OCI-M2 (cell line): ENCODE results near the gene ARMC9.
"Not testable (repeated sequence)": the region's sequence is repeated elsewhere in the genome, so short reads cannot be mapped to it uniquely, and the experiment has no call there.

Experiments used
- DNase-seq: peaks from one replicate; lab custom pipeline; 2025; ENCODE audit not compliant: unreplicated experiment; lab: John Stamatoyannopoulos, UW

Gene ARMC9, protein sequence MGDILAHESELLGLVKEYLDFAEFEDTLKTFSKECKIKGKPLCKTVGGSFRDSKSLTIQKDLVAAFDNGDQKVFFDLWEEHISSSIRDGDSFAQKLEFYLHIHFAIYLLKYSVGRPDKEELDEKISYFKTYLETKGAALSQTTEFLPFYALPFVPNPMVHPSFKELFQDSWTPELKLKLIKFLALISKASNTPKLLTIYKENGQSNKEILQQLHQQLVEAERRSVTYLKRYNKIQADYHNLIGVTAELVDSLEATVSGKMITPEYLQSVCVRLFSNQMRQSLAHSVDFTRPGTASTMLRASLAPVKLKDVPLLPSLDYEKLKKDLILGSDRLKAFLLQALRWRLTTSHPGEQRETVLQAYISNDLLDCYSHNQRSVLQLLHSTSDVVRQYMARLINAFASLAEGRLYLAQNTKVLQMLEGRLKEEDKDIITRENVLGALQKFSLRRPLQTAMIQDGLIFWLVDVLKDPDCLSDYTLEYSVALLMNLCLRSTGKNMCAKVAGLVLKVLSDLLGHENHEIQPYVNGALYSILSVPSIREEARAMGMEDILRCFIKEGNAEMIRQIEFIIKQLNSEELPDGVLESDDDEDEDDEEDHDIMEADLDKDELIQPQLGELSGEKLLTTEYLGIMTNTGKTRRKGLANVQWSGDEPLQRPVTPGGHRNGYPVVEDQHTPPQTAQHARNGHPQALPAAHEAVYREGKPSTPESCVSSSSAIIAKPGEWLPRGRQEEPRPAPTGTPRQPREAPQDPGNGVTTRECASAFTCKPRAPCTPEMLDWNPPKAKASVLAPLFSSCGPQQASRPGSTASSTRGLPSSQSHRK

DNA sequence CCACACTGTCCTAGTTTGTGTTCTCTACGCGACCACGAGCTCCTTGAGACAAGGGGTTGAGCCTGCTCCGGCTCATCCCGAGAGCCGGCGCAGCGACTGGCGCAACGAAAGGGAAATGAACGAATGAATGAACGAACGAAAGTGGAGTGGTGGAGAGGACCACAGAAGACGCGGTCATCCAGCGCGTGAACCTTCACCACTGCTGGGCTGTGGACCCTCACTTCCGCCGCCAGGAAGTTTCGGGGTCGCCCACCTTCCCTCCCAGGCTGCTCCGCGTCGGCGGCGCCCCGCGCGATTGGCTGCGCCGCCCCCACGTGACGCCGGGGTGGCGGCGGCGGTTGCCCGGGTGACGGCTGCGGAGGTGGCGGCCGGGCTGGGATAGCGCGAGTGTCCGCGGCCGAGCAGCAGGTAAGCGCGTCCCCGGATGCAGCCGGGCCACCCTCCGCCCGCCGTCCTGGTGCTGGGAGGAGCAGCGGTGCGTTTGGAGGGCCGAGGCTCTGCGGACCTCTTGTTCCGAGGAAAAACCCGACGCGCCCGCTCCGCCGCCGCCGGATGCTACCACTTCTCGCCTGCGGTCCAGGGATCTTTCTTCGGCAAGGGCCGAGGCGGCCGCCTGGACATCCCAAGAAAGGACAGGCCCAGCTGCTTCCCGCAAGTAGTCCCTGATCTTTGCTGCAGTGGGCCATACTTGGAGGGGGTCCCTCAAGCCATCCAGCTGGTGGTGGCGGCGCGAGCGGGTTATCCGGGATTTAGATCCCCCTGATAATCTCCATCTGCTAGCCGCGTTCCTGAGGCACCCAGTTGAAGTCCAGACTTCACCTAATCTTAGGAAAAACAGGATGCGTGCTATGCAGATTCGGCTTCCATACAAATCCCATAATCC is at the start of gene ARMC9:
ARMC9 (plus strand) TSS at position 341 of the 883 bp plus-strand sequence. CDS start 7,608 bp downstream, outside the sequence.
- no peak for DNase-seq

DNA sequence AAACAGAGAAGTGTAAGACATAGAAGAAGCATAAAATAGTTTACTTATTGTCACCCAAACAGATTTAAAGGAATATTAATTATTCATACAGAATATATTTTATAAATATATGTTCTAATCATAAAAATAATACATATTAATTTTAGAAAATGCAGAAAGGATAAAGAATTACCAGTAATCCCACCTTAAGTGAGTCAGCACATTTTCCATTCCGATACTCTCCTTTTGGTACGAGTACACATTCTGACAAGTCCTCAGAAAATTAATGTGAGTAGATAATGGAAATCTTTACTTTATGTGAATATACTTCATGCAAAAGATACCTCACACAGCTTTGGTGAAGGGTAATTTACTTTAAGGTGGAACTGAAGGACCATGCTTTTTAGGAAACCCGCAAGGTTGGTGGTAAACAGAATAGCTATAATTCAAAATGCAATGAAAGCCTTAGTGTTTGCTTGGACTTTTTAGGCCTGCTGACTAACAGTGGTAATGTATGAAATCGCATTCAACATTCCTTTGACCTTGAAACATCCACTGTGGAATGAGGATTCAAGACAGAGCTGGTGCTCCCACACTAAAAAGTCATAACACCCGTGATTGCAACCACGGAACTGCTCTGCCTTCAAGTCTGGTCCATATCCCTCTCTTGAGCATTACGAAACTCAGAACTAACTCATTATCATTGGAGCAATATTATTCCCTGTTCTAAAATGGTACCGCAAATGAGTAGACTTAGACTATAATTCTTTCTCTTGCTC is 45.5 kb upstream of the ARMC9 start:
- no peak for DNase-seq

DNA sequence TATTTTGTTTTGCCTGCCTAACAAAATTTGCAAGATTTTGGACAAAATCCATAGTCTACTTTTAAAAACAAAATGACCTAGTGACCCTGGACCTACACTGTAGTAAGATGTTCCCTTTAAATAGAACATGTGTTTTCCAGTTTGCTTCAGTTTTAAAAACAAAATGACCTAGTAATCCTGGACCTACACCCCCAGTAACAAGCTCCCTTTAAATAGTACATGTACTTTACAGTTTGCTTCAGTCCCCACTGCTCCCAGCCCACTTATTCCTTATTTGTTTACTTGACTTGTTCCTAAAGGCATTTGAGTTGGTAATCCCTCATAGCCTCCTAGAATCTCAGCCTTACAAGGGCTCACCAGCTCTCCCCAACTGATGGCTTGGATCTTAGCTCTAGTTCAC is 39.1 kb upstream of the ARMC9 start:
- DNase-seq, result no peak

DNA sequence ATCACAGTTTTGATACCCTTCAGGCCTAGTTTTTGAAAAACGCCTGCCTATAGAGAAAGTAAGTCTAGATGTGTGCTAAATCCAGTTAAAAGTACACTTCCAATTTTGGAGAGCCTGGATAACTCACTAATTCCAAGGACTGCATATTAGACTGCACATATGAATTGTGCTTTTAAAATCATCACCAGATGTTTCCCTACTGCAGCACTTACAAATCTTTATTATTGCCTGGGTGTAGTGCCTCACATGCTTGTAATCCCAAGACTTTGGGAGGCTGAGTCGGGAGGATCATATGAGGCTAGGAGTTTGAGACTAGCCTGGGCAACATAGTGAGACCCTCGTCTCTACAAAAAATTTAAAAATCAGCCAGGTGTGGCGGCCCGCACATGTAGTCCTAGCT is 37.7 kb upstream of the ARMC9 start:
- DNase-seq, result no peak

DNA sequence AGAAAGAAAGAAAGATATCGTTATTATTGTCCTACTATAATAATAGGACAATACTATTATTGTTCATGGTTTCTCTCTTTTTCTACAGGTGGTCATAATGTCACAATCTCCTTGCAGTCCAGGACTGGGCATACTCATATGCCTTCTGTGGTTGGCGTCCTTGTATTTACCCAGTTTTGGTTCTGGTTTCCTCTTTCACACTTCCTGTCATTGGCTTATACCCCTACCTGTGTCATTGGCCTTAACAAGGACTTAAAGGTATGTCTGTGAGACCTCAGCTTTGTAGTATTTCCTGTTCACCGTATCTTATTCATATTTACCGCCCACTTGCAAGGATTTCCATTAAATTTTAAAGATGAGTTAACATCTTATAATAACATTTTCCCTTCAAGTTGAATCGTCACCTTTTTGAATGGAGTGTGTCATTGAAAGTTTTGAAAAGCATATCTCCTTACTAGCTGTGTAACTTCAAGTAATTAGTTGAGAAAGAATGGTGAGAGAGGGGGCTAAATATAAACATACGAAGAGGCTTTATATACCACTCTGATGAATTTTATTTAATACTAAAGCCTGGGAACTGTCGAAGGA is 37.1 kb upstream of the ARMC9 start:
- no peak for DNase-seq

DNA sequence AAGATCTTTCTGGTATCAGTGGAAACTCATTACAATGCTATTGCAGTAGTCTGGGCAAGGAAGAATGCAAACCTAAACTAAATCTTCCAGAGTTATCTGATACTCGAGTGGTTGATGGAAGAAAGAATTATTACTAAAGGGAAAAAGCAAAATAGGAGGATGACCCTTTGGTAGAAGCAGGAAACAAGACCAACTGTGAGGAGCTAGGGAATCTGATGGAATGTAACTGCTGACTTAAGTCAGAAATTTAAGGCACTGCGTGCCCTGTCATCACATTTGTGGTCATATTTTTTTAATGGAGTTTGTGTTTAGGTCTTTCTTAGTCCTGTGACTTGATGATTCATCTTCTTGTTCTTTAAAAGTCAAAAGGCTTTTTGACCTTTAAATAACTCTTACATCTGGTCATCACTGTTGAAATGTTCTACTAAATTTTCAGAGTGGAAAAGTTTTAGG is 36.5 kb upstream of the ARMC9 start:
- no peak for DNase-seq

DNA sequence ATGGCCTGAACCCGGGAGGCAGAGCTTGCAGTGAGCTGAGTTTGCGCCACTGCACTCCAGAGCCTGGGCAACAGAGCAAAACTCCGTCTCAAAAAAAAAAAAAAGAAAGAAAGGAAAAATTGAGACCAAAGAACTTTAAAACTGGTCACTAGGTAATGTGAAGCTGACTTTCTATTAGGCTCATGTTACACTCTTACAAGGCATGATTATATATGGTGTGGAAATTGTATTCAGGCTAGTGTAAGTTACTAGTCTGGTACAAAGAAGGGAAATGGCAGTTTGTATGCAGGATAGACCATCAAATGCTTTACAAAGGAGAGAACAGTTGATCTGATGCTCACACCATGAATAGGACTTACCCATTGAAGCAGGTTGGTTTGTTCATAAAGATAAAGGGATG is 35.4 kb upstream of the ARMC9 start:
- no peak for DNase-seq

DNA sequence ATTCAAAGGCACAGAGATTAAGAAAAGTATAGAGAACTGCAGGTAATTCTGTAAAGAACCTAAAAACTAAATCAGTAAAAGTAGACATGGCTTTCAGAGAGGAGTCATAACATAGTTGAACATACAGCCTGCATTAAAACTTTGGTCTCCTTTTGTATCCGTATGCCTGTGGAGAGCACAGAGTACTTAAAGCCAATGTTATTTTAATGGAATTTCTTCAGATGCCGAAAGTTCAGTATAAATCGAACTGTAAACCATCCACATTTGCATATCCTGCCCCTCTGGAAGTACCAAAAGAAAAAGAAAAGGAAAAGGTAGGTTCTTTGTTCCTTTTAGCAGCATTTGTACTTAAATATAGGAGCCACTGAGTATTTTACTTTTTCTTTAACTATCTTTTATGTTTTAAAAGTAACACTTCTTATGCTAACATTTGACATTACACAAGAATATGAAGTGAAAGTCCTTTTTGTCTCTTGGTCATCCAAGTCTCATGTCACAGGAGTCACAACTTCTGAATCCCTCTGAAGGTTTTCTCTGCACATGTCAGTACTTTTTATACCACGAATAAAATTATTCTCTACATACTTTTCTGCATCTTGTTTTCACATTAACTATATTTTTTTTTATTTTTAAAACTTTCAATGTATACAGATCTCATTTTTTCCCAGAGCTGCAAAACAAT is 34.9 kb upstream of the ARMC9 start:
- no peak for DNase-seq

DNA sequence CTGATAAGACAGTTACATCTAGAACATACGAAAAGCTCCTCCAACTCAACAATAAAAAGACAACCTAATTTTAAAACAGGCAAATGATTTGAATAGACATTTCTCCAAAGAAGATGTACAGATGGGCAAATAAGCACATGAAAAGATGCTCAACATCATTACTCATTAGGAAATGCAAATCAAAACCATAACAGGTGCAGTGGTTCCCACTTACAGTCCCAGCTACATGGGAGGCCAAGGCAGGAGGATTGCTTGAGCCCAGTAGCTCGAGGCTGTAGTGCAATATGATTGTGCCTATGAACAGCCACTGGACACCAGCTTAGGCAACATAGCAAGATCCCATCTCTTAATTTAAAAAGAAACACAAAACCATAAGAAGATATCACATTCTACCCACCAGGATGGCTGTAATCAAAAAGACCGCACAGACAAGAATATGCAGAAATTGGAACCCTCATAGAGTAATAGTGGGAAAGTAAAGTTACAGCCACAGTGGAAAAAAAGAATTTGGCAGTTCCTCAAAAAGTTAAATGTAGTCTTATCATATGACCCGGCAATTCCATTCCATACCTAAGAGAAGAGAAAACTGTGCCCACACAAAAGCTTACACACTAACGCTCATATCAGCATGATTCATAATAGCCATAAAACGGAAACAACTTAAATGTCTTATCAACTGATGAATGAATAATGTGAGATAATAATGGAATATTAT is 30.5 kb upstream of the ARMC9 start:
- no peak for DNase-seq

DNA sequence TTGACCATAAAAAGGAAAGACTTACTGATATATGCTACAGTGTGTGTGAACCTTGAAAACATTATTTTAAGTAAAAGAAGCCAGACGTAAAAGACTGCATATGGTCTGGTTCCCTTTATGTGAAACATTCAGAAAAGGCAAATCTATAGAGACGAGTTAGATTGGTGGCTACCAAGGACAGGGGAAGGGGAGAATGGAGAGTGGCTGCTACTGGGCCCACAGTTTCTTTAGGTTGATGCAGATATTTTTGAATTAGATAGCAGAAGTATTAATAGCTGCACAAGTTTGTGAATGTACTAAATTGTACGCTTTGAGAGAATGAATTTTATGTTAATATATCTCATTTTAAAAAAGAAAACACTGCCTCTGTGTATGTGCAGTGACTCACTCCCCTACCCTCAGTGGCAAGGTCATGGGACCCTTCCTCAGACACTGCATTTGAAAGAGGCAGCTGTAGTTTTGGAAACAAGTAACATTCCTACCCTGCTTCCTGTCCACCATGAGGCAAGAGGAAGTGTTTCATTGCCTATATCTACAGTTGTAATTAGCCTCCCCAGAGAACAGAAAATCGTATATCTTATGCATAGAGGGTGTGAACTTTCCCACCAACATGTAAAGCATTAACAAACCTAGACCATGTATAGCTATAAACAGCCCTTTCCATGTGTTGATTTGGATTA is 29.8 kb upstream of the ARMC9 start:
- DNase-seq, result no peak

DNA sequence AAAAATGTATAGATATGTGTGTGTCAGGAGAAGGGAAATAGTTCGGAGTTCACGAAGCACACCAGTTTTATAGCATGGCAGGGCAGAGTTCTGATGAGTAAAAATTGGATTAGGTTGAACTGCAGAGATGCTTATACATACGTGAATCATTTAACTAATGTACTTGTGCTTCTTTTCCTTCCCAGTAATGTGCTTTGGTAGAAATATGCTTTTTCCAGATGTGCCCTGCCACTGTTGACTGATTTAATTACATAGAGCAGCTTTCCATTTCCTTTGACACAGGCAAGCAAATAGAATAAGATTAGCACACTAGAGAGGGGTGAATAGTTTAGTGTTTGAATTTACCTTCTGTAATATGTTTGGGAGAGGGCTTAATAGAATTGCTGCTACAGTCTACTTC is 28.9 kb upstream of the ARMC9 start:
- DNase-seq, result no peak

DNA sequence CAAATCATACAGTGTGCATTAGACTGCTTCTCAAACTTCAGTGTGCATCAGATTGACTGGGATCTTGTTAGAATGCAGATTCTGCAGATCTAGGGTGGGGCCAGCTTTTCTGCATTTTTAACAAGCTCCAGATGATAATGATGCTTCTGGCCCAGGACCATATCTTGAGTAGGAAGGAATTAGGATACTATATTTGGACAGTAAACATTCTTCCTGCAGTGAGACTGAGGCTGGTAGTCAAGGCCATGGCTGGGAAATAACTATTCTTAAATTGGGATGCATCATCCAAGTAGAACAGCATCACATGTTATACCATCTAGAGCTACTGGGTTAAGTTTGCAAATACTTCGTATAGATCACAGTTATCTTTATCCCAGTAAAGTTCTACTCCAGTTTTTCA is 28.4 kb upstream of the ARMC9 start:
- no peak for DNase-seq

DNA sequence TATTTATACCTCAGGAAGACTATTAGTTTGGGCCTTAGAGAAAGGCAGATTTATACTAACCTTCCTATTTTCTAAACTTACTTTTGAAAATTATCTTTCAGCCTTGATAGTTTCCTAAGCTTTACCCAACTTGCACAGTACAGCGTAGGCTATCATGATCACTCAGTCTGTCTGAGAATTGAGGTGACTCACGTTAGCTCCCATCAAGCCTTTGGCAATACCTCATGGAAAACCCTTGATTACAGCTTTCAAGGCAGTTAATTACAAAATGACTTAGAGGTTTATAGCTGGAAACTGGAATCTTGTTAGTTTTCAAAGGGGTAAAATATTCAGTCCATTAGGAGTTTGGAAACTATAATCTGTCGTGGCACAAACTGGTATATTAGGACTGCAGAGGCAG is 26.4 kb upstream of the ARMC9 start:
- no peak for DNase-seq

DNA sequence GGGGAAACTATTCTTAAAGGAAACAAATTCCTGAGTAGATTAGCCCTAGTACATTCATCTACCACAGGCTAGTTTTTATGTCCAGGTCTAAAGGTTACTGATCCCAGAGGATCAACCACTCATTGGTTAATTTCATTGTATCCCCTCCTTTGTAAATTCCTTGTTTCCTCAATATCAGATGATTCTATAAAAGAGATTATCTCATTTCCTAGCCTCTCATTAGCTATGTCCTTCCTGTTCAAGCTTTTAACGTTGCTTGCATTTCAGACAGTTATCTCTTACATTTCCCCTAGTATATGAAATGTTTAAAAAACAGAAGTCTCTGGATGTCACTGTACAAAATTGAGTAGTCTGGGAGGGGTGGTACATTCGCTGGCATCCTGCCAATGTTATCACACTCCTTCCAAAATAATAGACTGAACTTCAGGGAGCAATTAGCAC is 24.2 kb upstream of the ARMC9 start:
- DNase-seq, result no peak

DNA sequence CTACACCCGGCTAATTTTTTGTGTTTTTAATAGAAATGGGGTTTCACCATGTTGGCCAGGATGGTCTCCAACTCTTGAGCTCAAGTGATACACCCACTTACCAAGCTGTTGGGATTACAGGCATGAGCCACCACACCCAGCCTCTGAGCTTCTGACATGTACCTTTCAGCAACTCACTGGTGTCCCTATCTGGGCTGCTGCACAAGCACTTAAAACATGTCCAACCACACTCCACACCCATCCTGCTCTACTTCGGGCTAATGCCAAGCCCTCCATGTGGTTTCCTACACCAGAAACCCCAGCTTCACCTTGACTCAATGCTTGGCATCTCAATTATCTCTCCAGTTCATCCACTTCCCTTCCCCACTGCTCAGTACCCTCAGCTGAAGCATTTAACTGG is 22.4 kb upstream of the ARMC9 start:
- DNase-seq, result no peak

DNA sequence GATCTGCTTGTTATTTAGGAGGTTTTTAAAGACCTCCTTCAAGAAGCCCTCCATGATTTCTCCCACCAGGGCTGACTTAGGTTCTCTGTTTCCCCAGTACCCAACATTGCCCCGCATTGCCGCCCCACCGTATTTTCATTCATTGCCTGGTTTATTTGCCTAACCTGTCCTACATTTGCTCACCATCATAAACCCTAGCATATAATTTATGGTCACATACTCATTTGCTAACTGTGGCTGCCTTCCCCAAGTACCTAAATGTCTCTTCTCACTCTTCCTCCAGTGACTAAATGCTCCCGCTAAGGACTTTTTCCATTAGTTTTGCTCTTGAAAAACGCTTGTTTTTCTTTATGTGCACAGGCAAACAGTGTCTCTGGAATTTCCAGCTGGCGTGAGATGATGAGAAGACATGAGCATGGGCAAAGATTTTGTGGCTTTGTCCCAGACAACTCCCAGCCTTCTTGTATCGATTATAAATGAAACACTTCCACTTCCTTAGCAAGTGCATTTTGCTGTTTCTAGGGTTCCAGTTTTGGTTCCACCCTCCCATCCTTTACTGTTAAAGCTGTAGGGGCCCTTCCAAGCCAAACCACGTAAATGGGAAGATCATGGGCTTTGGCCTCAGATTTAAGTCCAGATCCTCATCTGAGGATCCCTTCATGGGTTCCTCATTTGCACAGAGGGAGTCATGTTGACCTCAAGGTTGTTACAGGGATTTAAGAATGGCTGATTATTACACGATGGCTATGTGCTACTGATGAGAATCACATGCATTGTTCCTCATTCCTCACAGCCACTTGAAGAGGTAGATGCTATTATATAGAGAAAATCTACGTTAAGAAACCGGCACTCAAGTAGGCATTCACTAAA is 21.0 kb upstream of the ARMC9 start:
- no peak for DNase-seq

DNA sequence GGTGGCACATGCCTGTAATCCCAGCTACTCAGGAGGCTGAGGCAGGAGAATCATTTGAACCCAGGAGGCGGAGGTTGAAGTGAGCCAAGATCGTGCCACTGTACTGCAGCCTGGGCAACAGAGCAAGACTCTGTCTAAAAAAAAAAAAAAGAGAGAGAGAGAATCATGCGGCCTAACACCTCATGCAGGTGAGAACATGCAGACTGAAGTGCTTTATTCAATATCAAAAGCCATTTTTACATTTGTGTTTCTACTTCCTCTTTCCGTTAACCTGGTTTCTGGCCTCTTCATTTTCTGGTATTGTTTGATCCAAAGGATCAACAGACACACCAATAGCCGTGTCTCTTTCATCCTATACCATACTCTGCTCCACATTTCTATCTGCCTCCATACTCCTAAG is 19.6 kb upstream of the ARMC9 start:
- DNase-seq, result not testable (repeated sequence)
